ENCODE data around the gene SERPINB7. TPM values are rescaled to one million over a fixed set of nuclear protein-coding genes. Genes with fewer than 3 reads are reported as not detected.

The SERPINB7 gene
- total RNA-seq = not detected

- 33 to 64% methylated on average over 1 to 2 of the region's 2 CpGs for WGBS, 2 donors (ENCODE audit: low coverage in 1 of 2)
- no peak for TF ChIP-seq POLR2A (IDR thresholded peaks at IDR 0.05)
- no peak for TF ChIP-seq EP300 (IDR thresholded peaks at IDR 0.05; ENCODE audit: low read depth)
- no peak for TF ChIP-seq POLR2AphosphoS5 (IDR thresholded peaks at IDR 0.05)
- TF ChIP-seq CTCF (IDR thresholded peaks at IDR 0.05) = no peak
- H3K4me3 ChIP-seq = no peak within 1 kb of the TSS
Observed at GRCh38 chr18:63775166-63775730, at the start of gene SERPINB7. Gene SERPINB7 (plus strand): TSS chr18:63775418. CDS start chr18:63782373, 6,955 bp downstream.

GRCh38 chr18:63725682-63726480 is 49.3 kb upstream of the SERPINB7 start:
- H3K4me3 ChIP-seq = no peak overlapping the region
- H3K36me3 ChIP-seq = no peaks in the 10 kb centered on the region
- DNase-seq = no peak
- in situ Hi-C loops (cut with MboI; ENCODE audit: low pct_ligation_motif_present in 1 of 4, low pct_unique_long_range_greater_than_20kb in 1 of 4, low sequenced_read_pairs in 3 of 4) = no loop called here
- intact Hi-C loops (cut with DNase I; ENCODE audit: low total_unique reads) = no loop called here
- 52% methylated on average over 3 of the region's 3 CpGs; no CpG with 5 or more reads in 1 of the 2 donors for WGBS, 2 donors (ENCODE audit: low coverage in 1 of 2)
- no peaks in the 10 kb centered on the region for H3K27me3 ChIP-seq
- TF ChIP-seq EP300 (IDR thresholded peaks at IDR 0.05; ENCODE audit: low read depth) (no peak), CTCF (IDR thresholded peaks at IDR 0.05) (no peak), POLR2A (IDR thresholded peaks at IDR 0.05) (no peak), POLR2AphosphoS5 (IDR thresholded peaks at IDR 0.05) (no peak)
- H3K4me1 ChIP-seq = no peaks in the 10 kb centered on the region
- H3K9me3 ChIP-seq = no peaks in the 10 kb centered on the region
- H3K27ac ChIP-seq = no peak overlapping the region

More at GRCh38 chr18:63775166-63775730, at the start of gene SERPINB7:
- intact Hi-C loops (cut with DNase I; ENCODE audit: low total_unique reads) (no loop called here), in situ Hi-C loops (cut with MboI; ENCODE audit: low pct_ligation_motif_present in 1 of 4, low pct_unique_long_range_greater_than_20kb in 1 of 4, low sequenced_read_pairs in 3 of 4) (no loop called here)
- no peak for DNase-seq
- H3K27me3 ChIP-seq = no peaks in the 10 kb centered on the region
- no peak within 1 kb of the TSS for H3K27ac ChIP-seq
- H3K4me1 ChIP-seq = no peaks in the 10 kb centered on the region
- H3K9me3 ChIP-seq = no peaks in the 10 kb centered on the region
- no peaks in the 10 kb centered on the region for H3K36me3 ChIP-seq

- WGBS, 2 donors (ENCODE audit: low coverage in 1 of 2) = 60 to 73% methylated on average over 1 to 5 of the region's 5 CpGs
- Histone ChIP-seq H3K36me3 (no peaks in the 10 kb centered on the region), H3K9me3 (no peaks in the 10 kb centered on the region), H3K27me3 (no peaks in the 10 kb centered on the region), H3K27ac (no peak overlapping the region), H3K4me1 (no peaks in the 10 kb centered on the region), H3K4me3 (no peak overlapping the region)
- intact Hi-C loops (cut with DNase I; ENCODE audit: low total_unique reads) (no loop called here), in situ Hi-C loops (cut with MboI; ENCODE audit: low pct_ligation_motif_present in 1 of 4, low pct_unique_long_range_greater_than_20kb in 1 of 4, low sequenced_read_pairs in 3 of 4) (no loop called here)
- no peak for TF ChIP-seq EP300 (IDR thresholded peaks at IDR 0.05; ENCODE audit: low read depth)
- TF ChIP-seq POLR2A (IDR thresholded peaks at IDR 0.05) = no peak
- TF ChIP-seq CTCF (IDR thresholded peaks at IDR 0.05) = no peak
- TF ChIP-seq POLR2AphosphoS5 (IDR thresholded peaks at IDR 0.05) = no peak
- DNase-seq = no peak
Observed at GRCh38 chr18:63730773-63731172, 44.4 kb upstream of the SERPINB7 start.

GRCh38 chr18:63731215-63731614 is 44.0 kb upstream of the SERPINB7 start:
- in situ Hi-C loops (cut with MboI; ENCODE audit: low pct_ligation_motif_present in 1 of 4, low pct_unique_long_range_greater_than_20kb in 1 of 4, low sequenced_read_pairs in 3 of 4) (no loop called here), intact Hi-C loops (cut with DNase I; ENCODE audit: low total_unique reads) (no loop called here)
- H3K4me1 ChIP-seq = no peaks in the 10 kb centered on the region
- no peaks in the 10 kb centered on the region for H3K36me3 ChIP-seq
- no peak for DNase-seq
- TF ChIP-seq EP300 (IDR thresholded peaks at IDR 0.05; ENCODE audit: low read depth) (no peak), POLR2AphosphoS5 (IDR thresholded peaks at IDR 0.05) (no peak), CTCF (IDR thresholded peaks at IDR 0.05) (no peak), POLR2A (IDR thresholded peaks at IDR 0.05) (no peak)
- no peaks in the 10 kb centered on the region for H3K9me3 ChIP-seq
- WGBS, 2 donors (ENCODE audit: low coverage in 1 of 2) = 65% methylated on average over 3 of the region's 3 CpGs; no CpG with 5 or more reads in 1 of the 2 donors
- no peaks in the 10 kb centered on the region for H3K27me3 ChIP-seq
- no peak overlapping the region for H3K27ac ChIP-seq
- no peak overlapping the region for H3K4me3 ChIP-seq
